Pulmonary artery endothelial cell (primary cell): ENCODE data around the gene TBX1. TPM values are rescaled to one million over a fixed set of nuclear protein-coding genes. Genes with fewer than 3 reads are reported as not detected.

ENCODE experiments used
- DNase-seq: peaks from one replicate; pipeline ENCODE4 v3.0.0-alpha.2; 2011; ENCODE audit warnings: low read depth, low spot score
- total RNA-seq: library from RNA; depleted of rRNA; stranded (reverse); fragments of >200 nt; gene quantifications from 2 replicates; pipeline ENCODE4 v1.2.3, GENCODE V29; 2014

Gene TBX1
- total RNA-seq, 1 donor from 2014 or later: 6.5 TPM

GRCh38 chr22:19798003-19798665, 37.6 kb downstream of the TBX1 start:
- no peak for DNase-seq

GRCh38 chr22:19798891-19799293, 38.3 kb downstream of the TBX1 start:
- DNase-seq: no peak

- DNase-seq: no peak
Observed at GRCh38 chr22:19799322-19800190, 39.0 kb downstream of the TBX1 start.

GRCh38 chr22:19800306-19800705, 39.7 kb downstream of the TBX1 start:
- DNase-seq: no peak

- no peak for DNase-seq
Observed at GRCh38 chr22:19800761-19801244, 40.2 kb downstream of the TBX1 start.

- no peak for DNase-seq
Observed at GRCh38 chr22:19801340-19802000, 40.9 kb downstream of the TBX1 start.

- DNase-seq: no peak
Observed at GRCh38 chr22:19802001-19802893, 41.7 kb downstream of the TBX1 start.

GRCh38 chr22:19802894-19803735, 42.5 kb downstream of the TBX1 start:
- DNase-seq: no peak

GRCh38 chr22:19803736-19804267, 43.2 kb downstream of the TBX1 start:
- no peak for DNase-seq

GRCh38 chr22:19805821-19806212, 45.2 kb downstream of the TBX1 start:
- DNase-seq: no peak

- no peak for DNase-seq
Observed at GRCh38 chr22:19806213-19807160, 45.9 kb downstream of the TBX1 start.

GRCh38 chr22:19807161-19807913, 46.8 kb downstream of the TBX1 start:
- no peak for DNase-seq

- DNase-seq: no peak
Observed at GRCh38 chr22:19807914-19808872, 47.6 kb downstream of the TBX1 start.

- DNase-seq: no peak
Observed at GRCh38 chr22:19808873-19809478, 48.4 kb downstream of the TBX1 start.

- DNase-seq: no peak
Observed at GRCh38 chr22:19809741-19810140, 49.2 kb downstream of the TBX1 start.
